GM15510 (cell line): Measurements from ENCODE around the gene KLHL17.

Source experiments
- POLR2A ChIP-seq: IDR thresholded peaks from 3 replicates; pipeline ENCODE4 v1.6.1; 2011; ENCODE audit warnings: borderline replicate concordance; ENCODE audit not compliant: insufficient read length; ENCODE audit errors: extremely low read depth

Gene KLHL17

DNA sequence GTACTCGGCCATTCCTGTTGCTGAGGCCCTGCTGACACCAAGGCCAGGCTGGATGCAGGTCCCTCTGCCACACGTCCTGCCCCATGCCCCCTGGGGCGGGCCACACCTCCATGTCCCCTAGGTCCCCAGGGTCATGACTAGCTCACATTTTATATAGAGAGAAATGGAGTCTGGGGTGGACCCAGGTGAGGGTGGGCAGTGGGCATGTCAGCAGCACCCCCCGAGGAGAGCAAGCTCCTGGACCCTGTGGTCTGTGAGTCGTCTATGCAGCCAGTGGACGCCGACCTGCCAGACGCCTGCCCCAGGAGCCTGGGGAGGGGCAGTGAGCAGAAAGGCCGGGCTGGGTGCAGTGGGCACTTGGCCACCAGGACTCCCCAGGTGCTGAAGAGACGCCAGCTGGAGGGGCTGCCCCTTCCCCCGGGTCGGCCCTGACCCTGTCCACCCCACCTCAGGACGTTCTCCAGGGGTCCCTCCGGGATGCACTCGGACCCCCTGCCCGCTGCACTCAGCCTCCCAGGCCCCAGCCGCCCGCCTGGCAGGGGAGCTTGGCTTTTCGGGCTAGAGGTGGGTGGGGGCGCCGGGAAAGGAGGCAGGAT lies 20.8 kb upstream of the KLHL17 start:
- no peak for TF ChIP-seq POLR2A

DNA sequence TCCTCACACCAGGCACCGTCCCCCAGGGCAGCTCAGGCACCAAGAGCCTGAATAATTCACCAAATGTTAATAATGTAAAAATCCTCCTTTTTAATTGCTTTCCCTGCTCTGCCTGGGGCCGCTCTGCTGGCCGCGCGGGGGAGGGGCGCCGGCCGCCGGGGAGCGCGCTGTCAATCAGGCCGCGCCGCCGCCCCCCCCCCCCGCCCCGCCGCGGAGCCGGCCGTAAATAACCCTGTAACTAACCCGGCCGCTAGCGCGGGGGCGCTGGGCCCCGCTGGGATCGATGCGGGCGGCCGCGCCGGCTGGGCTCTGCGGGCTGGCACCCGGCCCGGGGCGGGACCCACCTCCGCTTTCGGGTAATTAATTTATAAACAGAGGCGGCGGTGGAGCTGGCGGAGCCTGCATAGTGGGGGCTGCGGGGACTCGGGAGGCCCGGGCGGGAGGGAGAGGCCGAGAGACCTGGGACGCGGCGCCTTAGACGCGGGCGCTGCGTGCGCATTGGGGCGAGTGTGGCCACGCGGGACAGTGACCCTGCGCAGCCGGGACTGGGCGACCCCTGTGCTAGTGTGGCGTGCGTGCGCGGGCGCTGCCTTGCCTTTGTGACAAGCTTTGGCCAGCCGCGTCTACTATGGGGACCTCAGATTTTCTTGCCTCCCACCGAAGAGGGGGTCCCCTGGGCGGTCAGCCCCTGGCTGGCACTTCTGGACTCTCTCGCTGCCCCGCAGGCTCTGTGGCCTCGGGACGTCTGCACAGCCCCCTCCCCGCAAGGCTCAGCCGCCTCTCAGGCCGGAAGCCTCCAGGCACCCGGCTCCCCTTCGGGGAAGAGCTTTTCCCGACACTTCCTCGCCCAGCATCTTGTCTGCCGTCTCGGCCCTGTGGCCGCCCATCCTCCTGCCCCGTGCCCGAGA lies 20.0 kb upstream of the KLHL17 start:
- no peak for TF ChIP-seq POLR2A

DNA sequence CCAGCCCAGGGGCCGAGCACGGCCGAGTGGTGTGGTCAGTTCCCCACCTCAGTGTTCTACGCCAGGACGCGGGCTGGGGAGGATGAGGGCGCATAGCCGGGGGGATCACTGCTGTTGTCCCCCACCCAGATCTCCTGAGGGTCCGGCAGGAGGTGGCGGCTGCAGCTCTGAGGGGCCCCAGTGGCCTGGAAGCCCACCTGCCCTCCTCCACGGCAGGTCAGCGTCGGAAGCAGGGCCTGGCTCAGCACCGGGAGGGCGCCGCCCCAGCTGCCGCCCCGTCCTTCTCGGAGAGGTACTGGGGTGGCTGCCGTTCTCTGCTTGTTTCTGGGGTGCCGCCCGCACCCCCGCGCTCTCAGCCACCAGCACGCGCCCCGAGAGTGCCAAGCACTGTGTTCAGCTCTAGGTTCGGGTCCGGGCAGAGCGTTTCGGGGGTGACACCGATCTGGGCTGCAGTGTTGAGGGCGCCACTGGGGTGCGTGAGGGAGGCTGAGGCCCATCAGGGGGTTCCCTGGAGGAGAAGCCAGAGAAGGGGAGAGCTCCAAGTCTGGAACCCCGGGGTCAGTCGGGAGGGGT lies 19.3 kb upstream of the KLHL17 start:
- TF ChIP-seq POLR2A, result no peak

DNA sequence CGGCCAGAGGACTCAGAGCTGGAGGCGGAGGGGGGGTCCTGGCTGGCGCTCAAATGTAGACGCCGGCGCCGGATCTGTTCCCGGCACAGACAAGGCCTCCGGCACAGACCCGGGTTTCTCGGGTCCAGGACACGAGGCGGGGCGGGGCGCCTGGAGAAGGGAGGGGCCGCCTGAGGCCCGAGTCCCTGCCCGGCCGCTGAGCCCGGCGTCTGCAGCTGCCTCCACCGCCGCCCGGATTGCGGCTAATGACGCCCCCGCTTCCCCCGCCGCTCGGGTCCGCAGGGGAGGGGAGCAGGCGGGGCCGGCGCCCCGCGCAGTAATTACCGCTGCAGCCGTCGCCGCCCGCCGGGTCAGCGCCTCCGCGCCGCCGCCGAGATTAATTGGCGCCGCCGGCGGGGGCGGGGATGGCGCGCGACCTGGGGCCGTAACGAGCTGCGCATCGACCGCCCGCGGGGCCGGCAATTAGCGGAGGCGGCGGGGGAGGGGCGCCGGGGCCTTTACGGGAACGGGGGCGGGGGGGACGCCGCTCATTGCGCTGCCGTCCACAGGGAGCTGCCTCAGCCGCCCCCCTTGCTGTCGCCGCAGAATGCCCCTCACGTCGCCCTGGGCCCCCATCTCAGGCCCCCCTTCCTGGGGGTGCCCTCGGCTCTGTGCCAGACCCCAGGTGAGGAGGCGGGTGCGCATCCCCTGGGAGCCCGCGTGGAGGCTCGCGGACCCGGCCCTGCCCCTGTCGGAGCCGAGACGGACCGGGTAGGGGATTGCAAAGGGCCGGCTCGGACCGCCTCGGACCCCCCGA lies 18.6 kb upstream of the KLHL17 start:
- TF ChIP-seq POLR2A, result no peak

DNA sequence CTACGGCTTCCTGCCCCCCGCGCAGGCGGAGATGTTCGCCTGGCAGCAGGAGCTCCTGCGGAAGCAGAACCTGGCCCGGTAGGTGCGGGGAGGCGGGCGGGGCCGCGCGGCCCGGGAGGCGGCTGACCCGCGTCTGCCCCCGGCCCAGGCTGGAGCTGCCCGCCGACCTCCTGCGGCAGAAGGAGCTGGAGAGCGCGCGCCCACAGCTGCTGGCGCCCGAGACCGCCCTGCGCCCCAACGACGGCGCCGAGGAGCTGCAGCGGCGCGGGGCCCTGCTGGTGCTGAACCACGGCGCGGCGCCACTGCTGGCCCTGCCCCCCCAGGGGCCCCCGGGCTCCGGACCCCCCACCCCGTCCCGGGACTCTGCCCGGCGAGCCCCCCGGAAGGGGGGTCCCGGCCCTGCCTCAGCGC lies 18.0 kb upstream of the KLHL17 start:
- TF ChIP-seq POLR2A, result no peak

DNA sequence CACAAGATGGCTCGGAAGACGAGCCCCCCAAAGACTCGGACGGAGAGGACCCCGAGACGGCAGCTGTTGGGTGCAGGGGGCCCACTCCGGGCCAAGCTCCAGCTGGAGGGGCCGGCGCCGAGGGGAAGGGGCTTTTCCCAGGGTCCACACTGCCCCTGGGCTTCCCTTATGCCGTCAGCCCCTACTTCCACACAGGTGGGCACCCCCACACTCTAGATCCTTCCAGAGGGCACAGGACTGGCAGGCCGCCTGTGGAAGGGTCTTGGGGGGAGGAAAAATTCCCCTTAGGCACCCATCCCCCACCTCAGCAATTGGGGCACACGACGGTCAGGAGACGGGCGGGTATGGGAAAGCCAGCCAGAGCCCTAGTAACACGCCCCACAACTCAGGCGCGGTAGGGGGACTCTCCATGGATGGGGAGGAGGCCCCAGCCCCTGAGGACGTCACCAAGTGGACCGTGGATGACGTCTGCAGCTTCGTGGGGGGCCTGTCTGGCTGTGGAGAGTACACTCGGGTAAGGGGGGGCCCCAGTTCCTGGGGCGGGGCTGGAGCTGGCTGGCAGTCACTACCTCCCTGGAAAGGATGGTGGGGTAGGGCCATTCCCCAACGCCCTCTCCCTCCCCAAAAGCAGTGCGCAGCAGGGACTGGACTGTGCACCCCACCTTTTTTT lies 17.4 kb upstream of the KLHL17 start:
- no peak for TF ChIP-seq POLR2A

DNA sequence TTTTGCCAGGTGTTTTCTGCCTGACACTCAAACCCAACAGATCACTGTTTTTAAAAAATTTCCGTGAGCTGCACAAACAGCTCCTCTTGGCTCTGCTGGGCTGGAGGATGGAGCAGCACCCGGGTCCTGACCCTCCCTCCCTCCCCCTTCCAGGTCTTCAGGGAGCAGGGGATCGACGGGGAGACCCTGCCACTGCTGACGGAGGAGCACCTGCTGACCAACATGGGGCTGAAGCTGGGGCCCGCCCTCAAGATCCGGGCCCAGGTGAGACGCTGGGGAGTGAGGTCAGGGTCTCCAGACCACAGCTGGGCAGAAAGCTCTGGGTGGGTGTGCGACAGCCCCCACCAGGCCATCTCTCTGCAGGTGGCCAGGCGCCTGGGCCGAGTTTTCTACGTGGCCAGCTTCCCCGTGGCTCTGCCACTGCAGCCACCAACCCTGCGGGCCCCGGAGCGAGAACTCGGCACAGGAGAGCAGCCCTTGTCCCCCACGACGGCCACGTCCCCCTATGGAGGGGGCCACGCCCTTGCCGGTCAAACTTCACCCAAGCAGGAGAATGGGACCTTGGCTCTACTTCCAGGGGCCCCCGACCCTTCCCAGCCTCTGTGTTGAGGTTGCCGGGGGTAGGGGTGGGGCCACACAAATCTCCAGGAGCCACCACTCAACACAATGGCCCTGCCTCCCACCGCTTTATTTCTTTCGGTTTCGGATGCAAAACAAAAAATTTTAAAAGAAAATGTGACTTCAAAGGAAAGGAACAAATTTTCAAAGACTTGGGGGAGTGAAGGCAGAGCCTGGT lies 16.6 kb upstream of the KLHL17 start:
- TF ChIP-seq POLR2A, result no peak

DNA sequence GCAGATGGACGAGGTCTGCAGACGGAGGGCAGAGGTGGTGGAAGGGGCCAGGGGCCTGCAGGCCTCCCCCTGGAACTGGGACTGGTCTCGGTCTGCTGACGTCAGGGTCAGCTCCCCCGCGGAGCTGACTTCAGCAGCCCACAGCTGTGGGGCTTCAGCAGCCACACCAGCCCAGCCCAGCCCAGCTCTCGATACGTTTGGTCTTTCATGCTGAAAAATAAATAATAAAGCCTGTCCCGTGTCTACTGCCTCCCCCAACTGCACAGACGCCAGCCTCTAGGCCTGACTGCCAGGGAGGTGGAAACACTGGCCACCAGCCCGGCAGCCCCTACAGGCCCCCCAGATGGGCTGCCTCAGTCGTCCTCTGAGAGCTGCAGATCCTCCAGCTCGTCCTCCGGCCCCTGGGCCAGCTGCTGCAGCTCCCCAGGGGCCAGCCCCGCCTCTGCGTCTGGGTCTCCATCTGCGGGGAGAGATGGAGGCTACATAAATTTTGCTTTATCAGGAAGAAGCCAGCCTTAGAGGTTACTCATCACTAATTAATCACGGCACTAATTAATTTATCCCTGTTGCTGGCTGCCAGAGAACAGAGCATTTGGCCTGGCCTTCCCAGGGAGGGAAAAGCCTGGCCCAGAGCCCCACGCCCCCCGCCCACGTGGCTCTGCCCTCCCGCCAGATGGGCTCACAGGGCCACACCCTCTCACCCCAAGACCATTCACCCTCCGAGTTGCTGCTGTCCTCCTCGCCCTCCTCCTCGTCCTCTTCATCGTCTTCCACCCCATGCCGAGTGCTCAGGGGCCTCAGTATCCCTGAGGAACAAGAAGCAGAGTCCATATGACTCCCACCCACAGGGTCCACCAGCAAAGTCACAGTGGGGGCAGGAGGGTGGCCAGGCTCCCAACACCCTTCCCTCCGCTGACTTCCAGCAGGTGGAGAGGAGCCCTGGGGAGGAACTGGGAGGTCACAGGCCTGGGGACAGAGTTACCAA lies 15.8 kb upstream of the KLHL17 start:
- no peak for TF ChIP-seq POLR2A

DNA sequence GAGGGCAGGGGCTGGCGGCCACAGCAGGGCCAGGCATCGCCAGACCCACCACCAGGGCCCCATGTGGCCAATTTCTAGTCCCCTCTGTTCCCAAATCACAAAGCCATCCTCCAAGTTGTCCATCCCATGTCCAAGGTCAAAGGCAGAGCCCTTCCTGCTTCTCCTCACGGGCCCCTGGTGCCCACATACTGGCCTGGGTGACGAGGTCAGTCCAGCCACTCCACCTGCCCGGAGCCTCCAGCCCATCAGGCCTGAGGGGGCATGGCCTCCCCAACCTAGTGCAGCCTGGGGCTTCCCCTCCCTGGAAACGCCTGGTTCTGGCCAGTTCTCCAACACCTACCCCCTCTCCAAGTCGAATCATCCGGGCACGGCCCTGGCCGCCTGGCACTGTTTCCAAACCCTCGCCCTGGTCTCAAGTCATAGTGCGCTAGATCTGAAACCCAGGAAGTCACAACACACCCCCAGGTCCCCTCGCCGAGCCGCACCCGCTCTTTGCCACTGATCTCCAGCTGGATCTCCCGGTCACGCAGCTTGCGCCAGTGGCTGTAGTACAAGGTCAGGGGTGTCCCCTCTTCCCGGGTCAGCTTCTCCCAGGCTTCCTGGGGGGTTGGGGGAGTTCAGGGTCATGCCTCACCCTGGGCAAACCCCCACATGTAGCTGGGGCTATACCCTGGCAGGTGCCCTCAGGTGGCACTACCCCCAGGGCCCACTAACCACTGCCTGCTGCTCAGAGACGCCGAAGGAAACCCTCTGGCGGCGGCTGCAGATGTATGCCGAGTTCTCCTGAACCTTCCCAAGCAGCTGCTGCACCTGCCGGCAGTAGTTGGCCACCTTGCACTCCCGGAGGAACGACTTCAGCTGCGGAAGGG lies 14.5 kb upstream of the KLHL17 start:
- no peak for TF ChIP-seq POLR2A

DNA sequence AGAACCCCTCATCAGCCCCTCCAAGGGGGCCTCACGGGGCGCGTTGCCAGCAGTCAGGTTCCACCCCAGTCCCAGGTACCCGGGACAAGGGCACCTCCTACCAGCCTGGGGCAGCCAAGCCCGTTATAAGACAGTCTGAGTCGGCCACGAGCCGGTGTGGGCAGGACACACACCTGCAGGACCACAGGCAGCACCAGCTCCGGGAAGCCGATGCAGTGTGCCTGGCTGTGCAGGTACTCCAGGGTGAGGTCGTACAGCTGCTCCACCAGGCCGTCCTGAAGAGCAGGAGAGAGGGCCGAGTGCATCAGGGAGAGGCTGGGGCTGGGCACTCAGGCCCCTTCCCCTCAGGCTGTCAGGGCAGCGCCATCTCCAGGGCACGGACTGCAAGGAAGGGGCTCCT lies 12.4 kb upstream of the KLHL17 start:
- TF ChIP-seq POLR2A, result no peak

DNA sequence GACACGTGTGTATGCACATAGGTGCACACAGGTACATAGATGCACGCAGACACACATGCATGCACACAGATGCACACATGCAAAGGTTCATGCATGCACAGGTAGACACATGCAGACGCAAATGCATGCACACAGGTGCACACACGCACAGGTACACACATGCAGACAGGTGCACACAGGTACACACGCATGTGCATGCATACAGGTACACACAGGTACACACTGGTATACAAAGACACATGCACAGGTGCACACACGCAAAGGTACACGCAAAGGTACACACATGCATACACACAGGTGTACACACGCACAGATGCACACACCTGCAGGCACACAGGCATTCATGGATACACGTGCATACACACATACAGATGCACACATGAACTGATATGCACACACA lies 10.1 kb upstream of the KLHL17 start:
- no peak for TF ChIP-seq POLR2A

DNA sequence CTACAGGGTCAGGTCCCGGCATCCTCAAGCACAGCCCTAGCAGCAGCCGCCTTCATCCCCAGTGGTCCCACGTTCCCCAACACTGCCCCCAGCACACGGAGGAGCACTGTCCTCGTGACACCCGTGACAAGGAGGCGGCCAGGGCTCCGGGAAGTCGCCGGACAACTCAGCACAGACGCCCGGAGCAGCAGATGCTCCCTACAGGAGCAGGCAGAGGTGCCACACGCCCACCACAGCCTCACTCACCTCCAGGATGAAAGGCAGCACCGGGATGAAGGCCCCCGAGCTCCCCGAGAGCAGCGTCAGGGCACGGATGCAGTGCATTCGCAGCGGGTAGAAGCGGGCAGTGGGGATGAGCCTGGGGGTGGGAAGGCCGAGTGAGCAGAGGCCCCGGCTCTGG lies 9.5 kb upstream of the KLHL17 start:
- TF ChIP-seq POLR2A, result no peak
